Subcutaneous abdominal adipose tissue (tissue), 5 donors: ENCODE measurements around the gene GPR89B.
"Not testable (repeated sequence)": the region's sequence is repeated elsewhere in the genome, so short reads cannot be mapped to it uniquely, and the experiment has no call there.

Experiments used
- H3K27ac ChIP-seq: one replicate; pipeline ENCODE4 v1.7.0; 2013; ENCODE audit warnings: low read depth, mild to moderate bottlenecking, inconsistent platforms, low read length, moderate library complexity
- H3K27me3 ChIP-seq, 5 donors: one replicate each; pipeline ENCODE4 v1.7.0; 2013; ENCODE audit warnings: low read length in 5 of 5, inconsistent platforms in 1 of 5; ENCODE audit not compliant: control insufficient read depth in 5 of 5, insufficient read depth in 4 of 5
- H3K36me3 ChIP-seq, 5 donors: one replicate each; pipeline ENCODE4 v1.7.0; 2013; ENCODE audit warnings: low read length in 5 of 5; ENCODE audit not compliant: control insufficient read depth in 5 of 5, insufficient read depth in 5 of 5
- H3K4me1 ChIP-seq, 5 donors: one replicate each; pipeline ENCODE4 v1.7.0; 2013; ENCODE audit warnings: low read length in 5 of 5, mild to moderate bottlenecking in 3 of 5, moderate library complexity in 1 of 5; ENCODE audit not compliant: control insufficient read depth in 5 of 5, insufficient read depth in 5 of 5
- H3K4me3 ChIP-seq, 5 donors: one replicate each; pipeline ENCODE4 v1.7.0; 2013; ENCODE audit warnings: low read length in 5 of 5, low read depth in 1 of 5
- H3K9ac ChIP-seq, 5 donors: one replicate each; pipeline ENCODE4 v1.7.0; 2013; ENCODE audit warnings: low read length in 5 of 5, mild to moderate bottlenecking in 4 of 5, moderate library complexity in 3 of 5
- H3K9me3 ChIP-seq, 5 donors: one replicate each; pipeline ENCODE4 v1.7.0; 2013; ENCODE audit warnings: low read length in 5 of 5; ENCODE audit not compliant: control insufficient read depth in 5 of 5
- donor health status: healthy.
- donor health status: healthy.
- donor health status: healthy.
- donor health status: healthy.
- donor health status: healthy.

The GPR89B gene

GRCh38 chr1:147897789-147898188, 30.4 kb upstream of the GPR89B start:
- Histone ChIP-seq H3K27ac (no peak overlapping the region), H3K4me3 (no peak overlapping the region)

GRCh38 chr1:147902253-147902845, 25.9 kb upstream of the GPR89B start, which contains the start of gene GJA8:
Gene GJA8 (plus strand): TSS chr1:147902795. CDS start chr1:147907956, 5,161 bp downstream.
- H3K36me3 ChIP-seq, result no peaks in the 10 kb centered on the region
- no peak within 1 kb of the TSS for H3K27ac ChIP-seq
- peaks cover 0 to 3% (median 0%) of the 10 kb centered on the region in 5 donors for H3K27me3 ChIP-seq
- H3K9ac ChIP-seq, result no peak within 1 kb of the TSS
- no peaks in the 10 kb centered on the region for H3K4me1 ChIP-seq
- H3K9me3 ChIP-seq, result no peaks in the 10 kb centered on the region
- no peak within 1 kb of the TSS for H3K4me3 ChIP-seq

More at GRCh38 chr1:147897789-147898188, 30.4 kb upstream of the GPR89B start:
- H3K36me3 ChIP-seq, result no peaks in the 10 kb centered on the region
- H3K4me1 ChIP-seq, result no peaks in the 10 kb centered on the region
- H3K27me3 ChIP-seq, result peaks cover 0 to 3% (median 0%) of the 10 kb centered on the region in 5 donors
- no peaks in the 10 kb centered on the region for H3K9me3 ChIP-seq
- no peak overlapping the region for H3K9ac ChIP-seq

GRCh38 chr1:147904726-147905125, 23.5 kb upstream of the GPR89B start:
- no peak overlapping the region for H3K9ac ChIP-seq
- no peaks in the 10 kb centered on the region for H3K9me3 ChIP-seq
- H3K36me3 ChIP-seq, result no peaks in the 10 kb centered on the region

GRCh38 chr1:147907786-147908509, 20.3 kb upstream of the GPR89B start:
- Histone ChIP-seq H3K4me1 (no peaks in the 10 kb centered on the region), H3K27ac (no peak overlapping the region), H3K36me3 (no peaks in the 10 kb centered on the region), H3K27me3 (no peaks in the 10 kb centered on the region), H3K9me3 (no peaks in the 10 kb centered on the region), H3K4me3 (no peak overlapping the region), H3K9ac (no peak overlapping the region)

More at GRCh38 chr1:147904726-147905125, 23.5 kb upstream of the GPR89B start:
- no peaks in the 10 kb centered on the region for H3K27me3 ChIP-seq
- H3K4me1 ChIP-seq, result no peaks in the 10 kb centered on the region
- H3K4me3 ChIP-seq, result no peak overlapping the region
- H3K27ac ChIP-seq, result no peak overlapping the region

GRCh38 chr1:147912553-147912952, 15.7 kb upstream of the GPR89B start:
- H3K4me1 ChIP-seq, result no peaks in the 10 kb centered on the region
- peaks cover 0 to 4% (median 0%) of the 10 kb centered on the region in 5 donors for H3K27me3 ChIP-seq
- no peak overlapping the region for H3K4me3 ChIP-seq
- no peak overlapping the region for H3K27ac ChIP-seq
- H3K9ac ChIP-seq, result no peak overlapping the region
- no peaks in the 10 kb centered on the region for H3K9me3 ChIP-seq
- no peaks in the 10 kb centered on the region for H3K36me3 ChIP-seq

GRCh38 chr1:147913362-147913942, 14.8 kb upstream of the GPR89B start:
- H3K4me1 ChIP-seq, result no peaks in the 10 kb centered on the region
- peaks cover 0 to 4% (median 0%) of the 10 kb centered on the region in 5 donors for H3K27me3 ChIP-seq
- no peaks in the 10 kb centered on the region for H3K36me3 ChIP-seq
- no peak overlapping the region for H3K4me3 ChIP-seq
- no peak overlapping the region for H3K9ac ChIP-seq
- H3K9me3 ChIP-seq, result no peaks in the 10 kb centered on the region
- H3K27ac ChIP-seq, result no peak overlapping the region

GRCh38 chr1:147919896-147920295, 8.3 kb upstream of the GPR89B start:
- no peak overlapping the region for H3K27ac ChIP-seq
- H3K27me3 ChIP-seq, result peaks cover 0 to 4% (median 0%) of the 10 kb centered on the region in 5 donors
- H3K9ac ChIP-seq, result no peak overlapping the region
- no peaks in the 10 kb centered on the region for H3K9me3 ChIP-seq
- H3K36me3 ChIP-seq, result no peaks in the 10 kb centered on the region
- no peak overlapping the region for H3K4me3 ChIP-seq
- no peaks in the 10 kb centered on the region for H3K4me1 ChIP-seq

GRCh38 chr1:147924813-147925212, 3.4 kb upstream of the GPR89B start:
- Histone ChIP-seq H3K9ac (no peak overlapping the region), H3K4me1 (peaks cover 0 to 4% (median 3%) of the 10 kb centered on the region in 5 donors), H3K9me3 (no peaks in the 10 kb centered on the region), H3K27ac (no peak overlapping the region), H3K4me3 (no peak overlapping the region), H3K27me3 (no peaks in the 10 kb centered on the region), H3K36me3 (no peaks in the 10 kb centered on the region)

GRCh38 chr1:147927215-147927614, 1.0 kb upstream of the GPR89B start:
- not testable (repeated sequence) for H3K9ac ChIP-seq, H3K4me1 ChIP-seq, H3K36me3 ChIP-seq, H3K27me3 ChIP-seq, H3K9me3 ChIP-seq, H3K27ac ChIP-seq, H3K4me3 ChIP-seq

GRCh38 chr1:147927689-147928088, 531 bp upstream of the GPR89B start:
- H3K9ac ChIP-seq, H3K36me3 ChIP-seq, H3K4me3 ChIP-seq, H3K4me1 ChIP-seq, H3K27ac ChIP-seq, H3K9me3 ChIP-seq, H3K27me3 ChIP-seq: not testable (repeated sequence)
